ENCODE data around the gene NMRK2. TPM values are rescaled to one million over a fixed set of nuclear protein-coding genes. Genes with fewer than 3 reads are reported as not detected.

NMRK2 gene
- total RNA-seq, 1 donor from 2014 or later = 0.65 TPM

- no peak for DNase-seq (ENCODE audit: extremely low spot score, unreplicated experiment)
- no peaks in the 10 kb centered on the region for H3K36me3 Mint-ChIP-seq
- no peaks in the 10 kb centered on the region for H3K27me3 Mint-ChIP-seq
- no peak overlapping the region for H3K4me3 Mint-ChIP-seq
- no peaks in the 10 kb centered on the region for H3K9me3 Mint-ChIP-seq
- TF ChIP-seq CTCF (conservative IDR thresholded peaks at IDR 0.05) = no peak
- no peaks in the 10 kb centered on the region for H3K4me1 Mint-ChIP-seq (ENCODE audit: unreplicated experiment)
- no peak overlapping the region for H3K27ac Mint-ChIP-seq
Observed at GRCh38 chr19:3958836-3959765, 26.2 kb downstream of the NMRK2 start.

GRCh38 chr19:3959766-3960131, 26.9 kb downstream of the NMRK2 start:
- no peaks in the 10 kb centered on the region for H3K9me3 Mint-ChIP-seq
- DNase-seq (ENCODE audit: extremely low spot score, unreplicated experiment) = no peak

GRCh38 chr19:3961007-3961406, 28.1 kb downstream of the NMRK2 start:
- Mint-ChIP-seq H3K27ac (no peak overlapping the region), H3K36me3 (no peaks in the 10 kb centered on the region), H3K4me1 (ENCODE audit: unreplicated experiment) (no peaks in the 10 kb centered on the region), H3K4me3 (no peak overlapping the region), H3K9me3 (no peaks in the 10 kb centered on the region), H3K27me3 (no peaks in the 10 kb centered on the region)
- TF ChIP-seq CTCF (conservative IDR thresholded peaks at IDR 0.05) = no peak
- DNase-seq (ENCODE audit: extremely low spot score, unreplicated experiment) = no peak

More at GRCh38 chr19:3959766-3960131, 26.9 kb downstream of the NMRK2 start:
- Mint-ChIP-seq H3K4me1 (ENCODE audit: unreplicated experiment) (no peaks in the 10 kb centered on the region), H3K36me3 (no peaks in the 10 kb centered on the region), H3K27ac (no peak overlapping the region), H3K4me3 (no peak overlapping the region), H3K27me3 (no peaks in the 10 kb centered on the region)
- no peak for TF ChIP-seq CTCF (conservative IDR thresholded peaks at IDR 0.05)

GRCh38 chr19:3963458-3964255, 30.8 kb downstream of the NMRK2 start:
- H3K27me3 Mint-ChIP-seq = no peaks in the 10 kb centered on the region
- H3K9me3 Mint-ChIP-seq = no peaks in the 10 kb centered on the region
- H3K36me3 Mint-ChIP-seq = peaks cover 8% of the 10 kb centered on the region
- no peak overlapping the region for H3K4me3 Mint-ChIP-seq
- no peak for DNase-seq (ENCODE audit: extremely low spot score, unreplicated experiment)
- no peak for TF ChIP-seq CTCF (conservative IDR thresholded peaks at IDR 0.05)
- H3K4me1 Mint-ChIP-seq (ENCODE audit: unreplicated experiment) = peaks cover 5% of the 10 kb centered on the region
- H3K27ac Mint-ChIP-seq = no peak overlapping the region

- no peak overlapping the region for H3K4me3 Mint-ChIP-seq
- H3K27ac Mint-ChIP-seq = no peak overlapping the region
- H3K36me3 Mint-ChIP-seq = peaks cover 13% of the 10 kb centered on the region
Observed at GRCh38 chr19:3964256-3965194, 31.7 kb downstream of the NMRK2 start.

More at GRCh38 chr19:3964256-3965194, 31.7 kb downstream of the NMRK2 start:
- Mint-ChIP-seq H3K9me3 (no peaks in the 10 kb centered on the region), H3K27me3 (no peaks in the 10 kb centered on the region), H3K4me1 (ENCODE audit: unreplicated experiment) (peaks cover 13% of the 10 kb centered on the region)
- no peak for DNase-seq (ENCODE audit: extremely low spot score, unreplicated experiment)
- no peak for TF ChIP-seq CTCF (conservative IDR thresholded peaks at IDR 0.05)

Measured in type B pancreatic cell (in vitro differentiated cells).